Peyer's patch (tissue), 4 donors: ENCODE measurements around the gene RFX2. TPM values are rescaled to one million over a fixed set of nuclear protein-coding genes. Genes with fewer than 3 reads are reported as not detected.
A peak's percentile ranks its signal among the peaks of the same experiment; 100 is the strongest.
"Not testable (repeated sequence)": the region's sequence is repeated elsewhere in the genome, so short reads cannot be mapped to it uniquely, and the experiment has no call there.

Experiments used
- DNase-seq, 3 donors: peaks; one replicate each; pipeline ENCODE4 v3.0.0-alpha.2; 2017 to 2019
- H3K27ac ChIP-seq, 4 donors: fragments of 200-600 bp; sonication (generic); one replicate each; pipeline ENCODE4 v1.5.1; 2016 to 2019
- H3K27me3 ChIP-seq, 2 donors: fragments of 200-600 bp; sonication (generic); one replicate each; pipeline ENCODE4 v1.5.1; 2019
- H3K36me3 ChIP-seq, 3 donors: fragments of 200-600 bp; sonication (generic); one replicate each; pipeline ENCODE4 v1.5.1; 2016 to 2019
- H3K4me1 ChIP-seq, 4 donors: fragments of 200-600 bp; sonication (generic); one replicate each; pipeline ENCODE4 v1.5.1; 2016 to 2019
- H3K4me3 ChIP-seq, 4 donors: fragments of 200-600 bp; sonication (generic); 1 replicate in 3 of 4; 2 replicates in 1 of 4; pipeline ENCODE4 v1.5.1; 2016 to 2019; ENCODE audit warnings: mild to moderate bottlenecking in 1 of 4
- H3K9me3 ChIP-seq, 4 donors: fragments of 200-600 bp; sonication (generic); one replicate each; pipeline ENCODE4 v1.5.1; 2016 to 2019; ENCODE audit warnings: mild to moderate bottlenecking in 1 of 4
- POLR2A ChIP-seq, 2 donors: fragments of 450-650 bp; IDR thresholded peaks; one replicate each; pipeline ENCODE4 v1.5.1; 2017; ENCODE audit warnings: antibody characterized with exemption in 2 of 2, mild to moderate bottlenecking in 2 of 2, moderate library complexity in 2 of 2
- total RNA-seq, 4 donors: library from RNA; depleted of rRNA; stranded (reverse); fragments of >200 nt; gene quantifications; one replicate each; pipeline ENCODE4 v1.1.0, GENCODE V29; 2016
- TF ChIP-seq, protein P1 (sequence below), 6 experiments: fragments of 450-650 bp in 4 of 6; fragments of 200-600 bp in 2 of 6; sonication (generic) in 1 of 6; IDR thresholded peaks; one replicate each; pipeline ENCODE4 v1.5.1; 2017 to 2019; ENCODE audit warnings: antibody characterized with exemption in 6 of 6, mild to moderate bottlenecking in 3 of 6, moderate library complexity in 1 of 6

RFX2 gene
- total RNA-seq, 4 donors from 2014 or later, result 2.6 to 33.9 (median 10.3) TPM

DNA sequence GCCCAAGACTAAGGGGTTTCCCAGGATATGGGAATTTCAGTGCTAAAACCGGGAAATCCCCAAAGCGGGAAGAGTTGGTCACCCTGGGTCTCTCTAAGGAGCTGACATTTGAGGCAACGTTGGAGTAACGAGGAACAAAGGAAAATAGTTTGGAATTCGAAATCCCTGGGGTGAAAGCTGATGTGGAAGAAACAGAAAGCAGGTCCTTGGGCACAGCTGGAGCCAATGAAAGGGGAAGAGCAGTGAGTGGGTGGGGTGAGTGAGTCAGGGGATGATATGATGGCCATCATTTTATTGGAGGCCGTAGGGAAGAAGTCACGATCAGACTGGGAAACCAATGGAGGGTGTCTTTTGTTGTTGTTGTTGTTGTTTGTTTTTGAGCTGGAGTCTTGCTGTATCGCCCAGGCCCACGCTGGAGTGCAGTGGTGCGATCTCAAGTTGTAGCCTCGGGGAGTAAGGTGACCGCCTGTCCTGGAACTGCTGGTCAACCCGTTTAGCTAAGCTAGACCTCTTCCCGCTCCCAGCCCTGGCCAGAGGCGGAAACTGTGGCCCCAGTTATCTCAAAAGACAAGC is 3.4 kb upstream of the RFX2 start:
- H3K4me3 ChIP-seq, result no peak overlapping the region
- DNase-seq, result no peak
- TF ChIP-seq, protein P1, sequence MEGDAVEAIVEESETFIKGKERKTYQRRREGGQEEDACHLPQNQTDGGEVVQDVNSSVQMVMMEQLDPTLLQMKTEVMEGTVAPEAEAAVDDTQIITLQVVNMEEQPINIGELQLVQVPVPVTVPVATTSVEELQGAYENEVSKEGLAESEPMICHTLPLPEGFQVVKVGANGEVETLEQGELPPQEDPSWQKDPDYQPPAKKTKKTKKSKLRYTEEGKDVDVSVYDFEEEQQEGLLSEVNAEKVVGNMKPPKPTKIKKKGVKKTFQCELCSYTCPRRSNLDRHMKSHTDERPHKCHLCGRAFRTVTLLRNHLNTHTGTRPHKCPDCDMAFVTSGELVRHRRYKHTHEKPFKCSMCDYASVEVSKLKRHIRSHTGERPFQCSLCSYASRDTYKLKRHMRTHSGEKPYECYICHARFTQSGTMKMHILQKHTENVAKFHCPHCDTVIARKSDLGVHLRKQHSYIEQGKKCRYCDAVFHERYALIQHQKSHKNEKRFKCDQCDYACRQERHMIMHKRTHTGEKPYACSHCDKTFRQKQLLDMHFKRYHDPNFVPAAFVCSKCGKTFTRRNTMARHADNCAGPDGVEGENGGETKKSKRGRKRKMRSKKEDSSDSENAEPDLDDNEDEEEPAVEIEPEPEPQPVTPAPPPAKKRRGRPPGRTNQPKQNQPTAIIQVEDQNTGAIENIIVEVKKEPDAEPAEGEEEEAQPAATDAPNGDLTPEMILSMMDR (IDR thresholded peaks at IDR 0.05), result no peak
- TF ChIP-seq POLR2A (IDR thresholded peaks at IDR 0.05), result no peak

DNA sequence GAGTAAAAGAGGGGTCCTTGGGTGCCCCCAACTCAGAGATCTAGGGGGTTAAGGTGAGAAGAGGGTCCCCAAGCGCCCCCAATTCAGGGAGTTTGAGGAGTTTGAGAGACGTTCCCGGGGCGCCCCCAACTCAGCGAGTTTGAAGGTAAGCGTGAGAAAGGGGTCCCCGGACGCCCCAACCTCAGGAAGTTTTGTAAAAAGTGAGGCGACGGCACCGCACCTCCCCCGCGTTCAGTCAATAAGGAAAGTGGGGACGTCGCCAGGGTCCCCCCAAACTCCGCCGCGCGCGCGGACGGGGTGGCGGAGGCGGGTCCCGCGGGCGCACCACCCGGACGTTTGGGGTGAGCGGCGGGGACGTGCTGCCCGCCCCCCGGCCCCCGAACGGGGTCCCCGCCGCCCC is 353 bp downstream of the RFX2 start:
- H3K9me3 ChIP-seq, result no peaks in the 10 kb centered on the region
- H3K4me3 ChIP-seq, result peak overlapping the region; percentile 56 to 87 (median 84)
- peak overlapping the region; percentile 45 to 86 (median 62) for H3K27ac ChIP-seq
- TF ChIP-seq POLR2A (IDR thresholded peaks at IDR 0.05), result no peak
- TF ChIP-seq, protein P1 (IDR thresholded peaks at IDR 0.05), result no peak
- H3K27me3 ChIP-seq, result no peaks in the 10 kb centered on the region
- peak in 1 of 3 donors; percentile 52 for DNase-seq
- no peaks in the 10 kb centered on the region for H3K36me3 ChIP-seq
- H3K4me1 ChIP-seq, result peaks cover 6 to 14% (median 8%) of the 10 kb centered on the region in 4 donors

More for the DNA sequence above, 3.4 kb upstream of the RFX2 start:
- no peak overlapping the region for H3K27ac ChIP-seq
- no peaks in the 10 kb centered on the region for H3K9me3 ChIP-seq
- no peaks in the 10 kb centered on the region for H3K27me3 ChIP-seq
- H3K36me3 ChIP-seq, result no peaks in the 10 kb centered on the region
- H3K4me1 ChIP-seq, result peaks cover 6 to 12% (median 8%) of the 10 kb centered on the region in 4 donors

DNA sequence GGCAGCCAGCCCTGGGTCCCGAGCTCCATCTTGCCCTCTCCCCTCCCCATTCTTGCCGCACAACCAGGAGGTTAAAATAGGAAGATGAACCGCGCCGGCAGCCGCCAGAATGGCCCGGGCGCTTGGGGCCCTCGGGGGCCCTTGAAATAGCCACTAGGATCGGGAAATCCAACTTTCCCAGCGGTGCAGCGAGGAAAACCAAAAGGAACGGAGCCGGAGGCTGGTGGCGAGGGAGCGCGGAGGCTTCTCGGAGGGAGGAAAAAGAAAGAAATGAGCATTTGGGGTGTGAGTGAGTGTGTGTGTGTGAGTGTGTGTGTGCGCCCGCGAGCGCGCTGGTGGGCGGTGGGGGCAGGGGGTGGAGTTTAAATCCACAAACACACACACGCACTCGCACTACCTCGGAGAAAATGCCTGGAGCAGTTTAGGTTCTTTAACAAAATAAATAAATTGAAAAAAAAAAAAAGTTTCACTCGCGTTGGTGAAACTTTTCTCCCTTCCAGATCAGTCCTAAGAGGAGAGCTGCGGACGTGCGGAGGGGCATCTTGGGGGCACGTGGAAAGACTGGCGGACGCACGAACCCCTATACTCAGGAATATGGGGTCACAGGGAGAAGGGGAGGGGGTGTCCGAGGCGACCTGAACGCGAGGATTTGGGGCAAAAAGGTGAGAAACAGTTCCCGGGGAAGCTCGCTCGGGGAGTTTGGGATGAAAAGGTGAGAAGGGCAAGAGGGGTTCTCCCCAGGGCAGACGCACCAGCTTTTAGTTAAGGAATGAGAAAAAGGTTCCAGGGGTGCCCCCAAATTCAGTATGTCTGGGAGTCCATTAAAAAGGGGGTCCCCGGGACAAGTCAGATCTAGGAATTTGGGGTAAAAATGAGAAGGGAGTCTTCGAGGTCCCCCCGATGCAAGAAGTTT is 1.3 kb downstream of the RFX2 start:
- peak overlapping the region; percentile 56 to 86 (median 64) for H3K27ac ChIP-seq
- DNase-seq, result peak; percentile 29 to 70 (median 69)
- H3K9me3 ChIP-seq, result no peaks in the 10 kb centered on the region
- H3K27me3 ChIP-seq, result no peaks in the 10 kb centered on the region
- H3K4me3 ChIP-seq, result peak overlapping the region; percentile 56 to 87 (median 84)
- no peak for TF ChIP-seq POLR2A (IDR thresholded peaks at IDR 0.05)
- TF ChIP-seq, protein P1 (IDR thresholded peaks at IDR 0.05), result no peak
- H3K4me1 ChIP-seq, result peaks cover 6 to 14% (median 8%) of the 10 kb centered on the region in 4 donors
- H3K36me3 ChIP-seq, result no peaks in the 10 kb centered on the region

DNA sequence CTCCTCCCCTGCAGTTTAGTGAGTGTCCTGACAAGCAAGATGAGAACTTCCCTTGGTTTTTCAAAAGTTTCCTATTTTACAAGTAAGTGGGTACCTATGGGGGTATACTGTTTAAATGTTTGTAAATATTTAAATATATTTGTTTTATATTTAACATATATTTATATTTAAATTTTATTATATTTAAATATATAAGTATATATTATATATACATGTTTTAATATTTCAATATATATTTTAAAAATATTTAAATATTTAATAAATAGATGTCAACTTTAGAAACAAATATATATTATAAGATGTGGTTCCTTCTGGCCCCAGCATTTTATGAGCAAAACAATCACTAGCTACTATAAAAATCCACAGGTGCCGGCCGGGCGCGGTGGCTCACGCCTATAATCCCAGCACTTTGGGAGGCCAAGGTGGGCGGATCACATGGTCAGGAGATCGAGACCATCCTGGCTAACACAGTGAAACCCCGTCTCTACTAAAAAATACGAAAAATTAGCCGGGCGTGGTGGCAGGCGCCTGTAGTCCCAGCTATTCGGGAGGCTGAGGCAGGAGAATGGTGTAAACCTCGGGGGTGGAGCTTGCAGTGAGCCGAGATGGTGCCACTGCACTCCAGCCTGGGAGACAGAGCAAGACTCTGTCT is 3.5 kb downstream of the RFX2 start:
- not testable (repeated sequence) for DNase-seq, H3K4me3 ChIP-seq, H3K36me3 ChIP-seq, H3K27ac ChIP-seq, H3K9me3 ChIP-seq, H3K27me3 ChIP-seq
- peaks cover 6 to 14% (median 8%) of the 10 kb centered on the region in 4 donors for H3K4me1 ChIP-seq

DNA sequence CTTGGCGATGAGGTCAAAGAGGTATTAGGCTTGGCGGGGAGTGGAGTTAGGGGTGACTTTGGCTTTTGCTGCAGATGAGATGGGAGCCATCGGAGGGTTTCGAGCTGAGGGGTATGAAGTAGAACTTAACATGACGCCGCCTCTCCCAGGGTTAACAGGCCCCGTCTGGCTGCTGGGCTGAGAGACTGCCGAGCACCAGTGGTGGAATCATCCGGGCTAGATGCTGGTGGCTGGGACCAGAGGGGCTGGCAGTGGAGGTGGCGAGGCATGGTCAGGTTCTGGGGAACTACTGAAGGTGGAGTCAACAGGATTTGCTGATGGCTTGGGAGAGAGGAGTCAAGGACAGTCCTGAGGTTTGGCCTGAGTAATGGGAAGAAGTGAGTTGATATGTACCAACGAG is 4.9 kb downstream of the RFX2 start:
- no peaks in the 10 kb centered on the region for H3K36me3 ChIP-seq
- H3K9me3 ChIP-seq, result no peaks in the 10 kb centered on the region
- no peaks in the 10 kb centered on the region for H3K27me3 ChIP-seq
- DNase-seq, result no peak
- peaks cover 6 to 14% (median 8%) of the 10 kb centered on the region in 4 donors for H3K4me1 ChIP-seq
- H3K4me3 ChIP-seq, result no peak overlapping the region
- TF ChIP-seq POLR2A (IDR thresholded peaks at IDR 0.05), result no peak
- TF ChIP-seq, protein P1 (IDR thresholded peaks at IDR 0.05), result no peak
- peak overlapping the region in 2 of 4 donors; percentile 40 to 62 for H3K27ac ChIP-seq
